K562 (cell line): Measurements from ENCODE around the gene PSPH. TPM values are rescaled to one million over a fixed set of nuclear protein-coding genes. Genes with fewer than 3 reads are reported as not detected.
A peak's percentile ranks its signal among the peaks of the same experiment; 100 is the strongest.

Experiments
- CBFA2T3 ChIP-seq: fragments of 450-650 bp; IDR thresholded peaks from 2 replicates; pipeline ENCODE4 v1.6.1; 2017
- CREB5 ChIP-seq: fragments of 250-450 bp; sonication (Bioruptor Pico); IDR thresholded peaks from 2 replicates; pipeline ENCODE4 v1.5.0; 2020; ENCODE audit warnings: mild to moderate bottlenecking
- CREM ChIP-seq: IDR thresholded peaks from 2 replicates; pipeline ENCODE4 v1.6.1; 2014; ENCODE audit warnings: antibody characterized with exemption, low read depth
- DIDO1 ChIP-seq: fragments of 450-650 bp; IDR thresholded peaks from 2 replicates; pipeline ENCODE4 v1.6.1; 2016; ENCODE audit warnings: low read depth, missing biosample characterization, missing genetic modification characterization
- HDAC1 ChIP-seq, 2 experiments: fragments of 450-650 bp; IDR thresholded peaks; 2 replicates each; pipeline ENCODE4 v1.6.1; 2016 to 2017; ENCODE audit warnings: inconsistent platforms in 1 of 2, mild to moderate bottlenecking in 1 of 2, moderate library complexity in 1 of 2
- MCM2 ChIP-seq: fragments of 450-650 bp; IDR thresholded peaks from 2 replicates; pipeline ENCODE4 v1.6.1; 2017; ENCODE audit warnings: low read depth, mild to moderate bottlenecking
- MCM5 ChIP-seq: fragments of 450-650 bp; IDR thresholded peaks from 2 replicates; pipeline ENCODE4 v1.6.1; 2016; ENCODE audit warnings: low read depth
- MLX ChIP-seq, 2 experiments: fragments of 450-650 bp in 1 of 2; sonication (generic) in 1 of 2; formaldehyde crosslinking; conservative IDR thresholded peaks; 2 replicates each; pipeline versions ENCODE4 v1.4.0 to v1.8.1; 2020 to 2022; ENCODE audit warnings: mild to moderate bottlenecking in 1 of 2, missing genetic modification reagents in 1 of 2
- MXD1 ChIP-seq: fragments of 250-450 bp; sonication (Bioruptor Pico); IDR thresholded peaks from 2 replicates; pipeline ENCODE4 v1.8.0; 2021; ENCODE audit warnings: borderline replicate concordance, mild to moderate bottlenecking, moderate library complexity; ENCODE audit not compliant: poor library complexity, severe bottlenecking
- NCOR1 ChIP-seq: fragments of 450-650 bp; IDR thresholded peaks from 2 replicates; pipeline ENCODE4 v1.6.1; 2016; ENCODE audit warnings: mild to moderate bottlenecking, moderate library complexity
- RFX1 ChIP-seq: fragments of 450-650 bp; IDR thresholded peaks from 2 replicates; pipeline ENCODE4 v1.6.1; 2016; ENCODE audit warnings: mild to moderate bottlenecking, moderate library complexity
- SRSF3 ChIP-seq: fragments of 200-400 bp; formaldehyde crosslinking; IDR thresholded peaks from 2 replicates; pipeline ENCODE4 v1.6.1; 2016; ENCODE audit warnings: mild to moderate bottlenecking, low read length, moderate library complexity; ENCODE audit not compliant: insufficient read depth
- THAP7 ChIP-seq: fragments of 250-450 bp; sonication (Bioruptor Pico); IDR thresholded peaks from 2 replicates; pipeline ENCODE4 v1.5.0; 2021
- ZNF253 ChIP-seq: fragments of 250-450 bp; sonication (Bioruptor Pico); conservative IDR thresholded peaks from 2 replicates; pipeline ENCODE4 v1.6.1; 2021; ENCODE audit warnings: mild to moderate bottlenecking
- ZNF318 ChIP-seq, 2 experiments: fragments of 450-650 bp; IDR thresholded peaks; 2 replicates each; pipeline ENCODE4 v1.6.1; 2016; ENCODE audit warnings: mild to moderate bottlenecking in 2 of 2, borderline replicate concordance in 1 of 2, low read depth in 1 of 2, moderate library complexity in 1 of 2
- ZNF589 ChIP-seq: fragments of 200-800 bp; sonication (Bioruptor generic); IDR thresholded peaks from 2 replicates; pipeline ENCODE4 v1.6.1; 2016; ENCODE audit warnings: low read depth, missing genetic modification characterization, missing compliant biosample characterization
- polyA plus RNA-seq, 8 experiments: library from polyadenylated mRNA; depleted of rRNA in 4 of 8; stranded (reverse) in 5 of 8; unstranded in 3 of 8; fragments of >200 nt; fragmentation: Nextera tagmentation in 2 of 8; fragmentation: Illumina TruSeq in 1 of 8; extraction: Ambion mirVana in 2 of 8; extraction: Trizol in 1 of 8; gene quantifications; 2 replicates each; pipeline versions ENCODE4 v1.2.1 to v1.2.3, GENCODE V29; 2011 to 2014; ENCODE audit warnings: inconsistent platforms in 1 of 8, missing spikeins in 1 of 8
- total RNA-seq, 7 experiments: library from RNA; depleted of rRNA in 6 of 7; stranded (reverse); fragments of >200 nt in 6 of 7; fragmentation: Illumina TruSeq in 2 of 7; extraction: Trizol in 2 of 7; gene quantifications; 2 replicates each; pipeline versions ENCODE4 v1.2.1 to v1.2.3, GENCODE V29; 2011 to 2021; ENCODE audit warnings: low replicate concordance in 1 of 7

The PSPH gene
- total and polyA plus RNA-seq, 9 of the 15 experiments (the other 6 are each of a cell fraction or from before 2014, with no cell fraction given): 6.3 to 46.8 (median 20.2) TPM

GRCh38 chr7:56051339-56052191 is at the start of gene PSPH, which contains the start of gene CCT6A (continued):
- TF ChIP-seq ZNF318 (IDR thresholded peaks at IDR 0.05; ENCODE audit: borderline replicate concordance in 1 of 2, low read depth in 1 of 2): no peak
- no peak for TF ChIP-seq MXD1 (CRISPR knock-in tag)
- TF ChIP-seq NCOR1: no peak
- no peak for TF ChIP-seq MCM5
- TF ChIP-seq MLX (CRISPR knock-in tag; conservative IDR thresholded peaks at IDR 0.05): no peak
- no peak for TF ChIP-seq MCM2
- TF ChIP-seq DIDO1 (tag): no peak
- peak; percentile 46; the same call in 1 of the 2 replicates for TF ChIP-seq ZNF589 (CRISPR knock-in tag)
- TF ChIP-seq ZNF253 (CRISPR knock-in tag): no peak
- TF ChIP-seq CBFA2T3: peak; percentile 28; the same call in 1 of the 2 replicates
- no peak for TF ChIP-seq RFX1
- TF ChIP-seq HDAC1 (IDR thresholded peaks at IDR 0.05): peak in 1 of 2 experiments; percentile 76; a peak in 2 of 4 replicates
- peak; percentile 90 for TF ChIP-seq CREM
- no peak for TF ChIP-seq CREB5 (CRISPR knock-in tag)
- no peak for TF ChIP-seq THAP7 (CRISPR knock-in tag)
- TF ChIP-seq SRSF3: no peak
